HepG2 (cell line): ENCODE measurements around the gene URM1. TPM values are rescaled to one million over a fixed set of nuclear protein-coding genes. Genes with fewer than 3 reads are reported as not detected.

Experiments used
- CAMTA2 ChIP-seq: sonication (generic); formaldehyde crosslinking; IDR thresholded peaks from 2 replicates; pipeline ENCODE4 v1.4.0; 2020; ENCODE audit warnings: mild to moderate bottlenecking, missing genetic modification reagents, borderline replicate concordance
- FOXM1 ChIP-seq: sonication (generic); formaldehyde crosslinking; IDR thresholded peaks from 2 replicates; pipeline ENCODE4 v1.5.0; 2020; ENCODE audit warnings: missing genetic modification reagents
- HNF1B ChIP-seq: sonication (generic); formaldehyde crosslinking; IDR thresholded peaks from 2 replicates; pipeline ENCODE4 v1.5.1; 2020; ENCODE audit warnings: mild to moderate bottlenecking, moderate library complexity, missing genetic modification reagents
- IKZF4 ChIP-seq: sonication (generic); formaldehyde crosslinking; IDR thresholded peaks from 2 replicates; pipeline ENCODE4 v1.5.1; 2020; ENCODE audit warnings: borderline replicate concordance, mild to moderate bottlenecking, low read depth, missing genetic modification reagents; ENCODE audit errors: not compliant biosample characterization
- IKZF5 ChIP-seq: IDR thresholded peaks from 2 replicates; pipeline ENCODE4 v1.6.1; 2018; ENCODE audit warnings: missing genetic modification reagents, mild to moderate bottlenecking, missing compliant biosample characterization
- JUN ChIP-seq: sonication (generic); formaldehyde crosslinking; IDR thresholded peaks from 2 replicates; pipeline ENCODE4 v1.4.0; 2020; ENCODE audit warnings: mild to moderate bottlenecking, missing genetic modification reagents
- MYC ChIP-seq: sonication (generic); formaldehyde crosslinking; IDR thresholded peaks from 2 replicates; pipeline ENCODE4 v1.9.0; 2021; ENCODE audit warnings: missing genetic modification reagents, borderline replicate concordance
- PHF8 ChIP-seq: sonication (generic); formaldehyde crosslinking; IDR thresholded peaks from 2 replicates; pipeline ENCODE4 v1.5.0; 2020; ENCODE audit warnings: missing genetic modification reagents
- PRDM4 ChIP-seq: sonication (generic); formaldehyde crosslinking; IDR thresholded peaks from 2 replicates; pipeline ENCODE4 v1.9.0; 2021; ENCODE audit warnings: missing genetic modification reagents, borderline replicate concordance
- RBM39 ChIP-seq: fragments of 200-400 bp; formaldehyde crosslinking; IDR thresholded peaks from one replicate; pipeline ENCODE4 v1.6.1; 2018; ENCODE audit warnings: antibody characterized with exemption, mild to moderate bottlenecking, low read depth, low read length; ENCODE audit not compliant: poor library complexity, severe bottlenecking
- SIX4 ChIP-seq: sonication (generic); formaldehyde crosslinking; IDR thresholded peaks from 2 replicates; pipeline ENCODE4 v1.4.0; 2020; ENCODE audit warnings: missing genetic modification reagents
- TOE1 ChIP-seq: sonication (generic); formaldehyde crosslinking; IDR thresholded peaks from 2 replicates; pipeline ENCODE4 v1.4.0; 2020; ENCODE audit warnings: mild to moderate bottlenecking, missing genetic modification reagents
- ZBTB43 ChIP-seq: sonication (generic); formaldehyde crosslinking; conservative IDR thresholded peaks from 2 replicates; pipeline ENCODE4 v1.4.0; 2020; ENCODE audit warnings: missing genetic modification reagents
- ZEB1 ChIP-seq: IDR thresholded peaks from 2 replicates; pipeline ENCODE4 v1.6.1; 2012; ENCODE audit warnings: mild to moderate bottlenecking, low read depth, inconsistent platforms; ENCODE audit not compliant: insufficient replicate concordance
- ZNF124 ChIP-seq: sonication (generic); formaldehyde crosslinking; IDR thresholded peaks from 2 replicates; pipeline ENCODE4 v1.4.0; 2020; ENCODE audit warnings: missing genetic modification reagents
- ZNF205 ChIP-seq: IDR thresholded peaks from 2 replicates; pipeline ENCODE4 v1.6.1; 2018; ENCODE audit warnings: missing biosample characterization, missing genetic modification reagents
- ZNF224 ChIP-seq: sonication (generic); formaldehyde crosslinking; IDR thresholded peaks from 2 replicates; pipeline ENCODE4 v1.5.0; 2020; ENCODE audit warnings: mild to moderate bottlenecking, missing genetic modification reagents
- ZNF362 ChIP-seq: sonication (generic); formaldehyde crosslinking; IDR thresholded peaks from 2 replicates; pipeline ENCODE4 v1.4.0; 2020; ENCODE audit warnings: missing genetic modification reagents, mild to moderate bottlenecking, borderline replicate concordance
- ZNF557 ChIP-seq: sonication (generic); formaldehyde crosslinking; IDR thresholded peaks from 2 replicates; pipeline ENCODE4 v1.4.0; 2020; ENCODE audit warnings: missing genetic modification reagents
- polyA plus RNA-seq, 8 experiments: library from polyadenylated mRNA; depleted of rRNA in 3 of 8; stranded (reverse) in 7 of 8; unstranded in 1 of 8; fragments of >200 nt; fragmentation: Illumina TruSeq in 4 of 8; extraction: Trizol in 4 of 8; gene quantifications; 2 replicates each; pipeline versions ENCODE4 v1.2.1 to v1.2.3, GENCODE V29; 2011 to 2016; ENCODE audit warnings: low read depth in 4 of 8, missing spikeins in 1 of 8, mixed read lengths in 1 of 8; ENCODE audit not compliant: insufficient read depth in 1 of 8
- total RNA-seq, 5 experiments: library from RNA; depleted of rRNA; stranded (reverse); fragments of >200 nt; fragmentation: Illumina TruSeq; extraction: Trizol; gene quantifications; 2 replicates each; pipeline ENCODE4 v1.2.3, GENCODE V29; 2016; ENCODE audit warnings: low read depth in 1 of 5

The URM1 gene
- total and polyA plus RNA-seq, 2 of the 13 experiments (the other 11 are each of a cell fraction or from before 2014, with no cell fraction given) = 37.1 to 41.3 TPM

- TF ChIP-seq ZBTB43 = no peak
- TF ChIP-seq ZNF362 (CRISPR knock-in tag) = no peak
- TF ChIP-seq JUN (CRISPR knock-in tag) = no peak
- no peak for TF ChIP-seq ZNF224 (CRISPR knock-in tag)
- TF ChIP-seq ZNF205 (CRISPR knock-in tag) = no peak
- no peak for TF ChIP-seq PRDM4 (CRISPR knock-in tag)
- TF ChIP-seq PHF8 (CRISPR knock-in tag) = no peak
- TF ChIP-seq IKZF4 (CRISPR knock-in tag) = no peak
- TF ChIP-seq HNF1B (CRISPR knock-in tag) = no peak; the same call in 1 of the 2 replicates
- TF ChIP-seq CAMTA2 (CRISPR knock-in tag) = 0 out of 2 replicates have a peak, but pooled peaks have one; percentile 54
- no peak for TF ChIP-seq RBM39
- TF ChIP-seq ZNF124 = peak; percentile 69; the same call in 1 of the 2 replicates
- TF ChIP-seq SIX4 (CRISPR knock-in tag) = no peak
- no peak for TF ChIP-seq ZNF557 (CRISPR knock-in tag)
- TF ChIP-seq FOXM1 = no peak
- TF ChIP-seq TOE1 (CRISPR knock-in tag) = no peak
- no peak for TF ChIP-seq ZEB1
- TF ChIP-seq MYC (CRISPR knock-in tag) = peak; percentile 68; the same call in 1 of the 2 replicates
- peak; percentile 62; the same call in 1 of the 2 replicates for TF ChIP-seq IKZF5 (CRISPR knock-in tag)
These were observed 9.1 kb upstream of the URM1 start (continued) for GRCh38 chr9:128361986-128362646.
